Mononuclear cell (primary cell): Measurements from ENCODE around the gene MLEC. TPM values are rescaled to one million over a fixed set of nuclear protein-coding genes. Genes with fewer than 3 reads are reported as not detected.
A peak's percentile ranks its signal among the peaks of the same experiment; 100 is the strongest.
"Not testable (repeated sequence)": the region's sequence is repeated elsewhere in the genome, so short reads cannot be mapped to it uniquely, and the experiment has no call there.

ENCODE experiments used
- H3K27me3 ChIP-seq: 2 replicates; pipeline ENCODE4 v1.6.0; 2011; ENCODE audit warnings: low read length, control low read depth; ENCODE audit not compliant: insufficient read depth
- H3K4me1 ChIP-seq: 2 replicates; pipeline ENCODE4 v1.5.1; 2011; ENCODE audit warnings: mild to moderate bottlenecking, low read length, control low read depth; ENCODE audit not compliant: insufficient read depth
- H3K4me3 ChIP-seq: 2 replicates; pipeline ENCODE4 v1.5.1; 2011; ENCODE audit warnings: mild to moderate bottlenecking, low read length, moderate library complexity
- H3K9me3 ChIP-seq: 2 replicates; pipeline ENCODE4 v1.5.1; 2011; ENCODE audit warnings: low read depth, mild to moderate bottlenecking, control low read depth, low read length
- total RNA-seq: library from RNA; depleted of rRNA; stranded (reverse); fragments of >200 nt; gene quantifications from one replicate; pipeline ENCODE4 v1.2.3, GENCODE V29; 2012

The MLEC gene
- total RNA-seq, 1 donor, result 11.5 TPM

DNA sequence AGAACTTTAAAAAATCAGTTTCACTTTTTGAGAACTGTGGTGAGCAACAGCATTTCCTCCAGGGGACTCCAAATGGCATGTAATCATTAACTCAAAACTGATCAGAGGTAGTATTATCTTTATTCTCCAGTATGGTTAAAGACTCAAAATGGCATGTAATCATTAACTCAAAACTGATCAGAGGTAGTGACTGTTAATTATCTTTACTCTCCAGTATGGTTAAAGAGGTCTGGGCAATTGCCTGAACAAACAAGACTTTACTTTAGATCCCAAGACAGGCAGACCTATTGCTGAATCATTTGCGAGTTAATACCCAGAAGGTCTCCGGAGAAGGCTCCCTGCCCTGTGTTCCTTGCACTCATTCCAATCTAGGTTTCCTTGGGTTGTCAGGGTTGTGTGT, 32.1 kb downstream of the MLEC start:
- Histone ChIP-seq H3K4me1 (peaks cover 36% of the 10 kb centered on the region), H3K9me3 (no peaks in the 10 kb centered on the region)

GRCh38 chr12:120719496-120720233, 32.7 kb downstream of the MLEC start:
- Histone ChIP-seq H3K4me1 (peaks cover 36% of the 10 kb centered on the region), H3K9me3 (no peaks in the 10 kb centered on the region), H3K27me3 (no peaks in the 10 kb centered on the region), H3K4me3 (no peak overlapping the region)

More for the DNA sequence above, 32.1 kb downstream of the MLEC start:
- no peak overlapping the region for H3K4me3 ChIP-seq
- no peaks in the 10 kb centered on the region for H3K27me3 ChIP-seq

GRCh38 chr12:120720234-120720986, 33.5 kb downstream of the MLEC start:
- Histone ChIP-seq H3K9me3 (no peaks in the 10 kb centered on the region), H3K27me3 (no peaks in the 10 kb centered on the region), H3K4me3 (no peak overlapping the region), H3K4me1 (peaks cover 42% of the 10 kb centered on the region)

GRCh38 chr12:120720987-120721801, 34.2 kb downstream of the MLEC start:
- Histone ChIP-seq H3K9me3 (no peaks in the 10 kb centered on the region), H3K27me3 (no peaks in the 10 kb centered on the region), H3K4me1 (peaks cover 47% of the 10 kb centered on the region), H3K4me3 (no peak overlapping the region)

- no peaks in the 10 kb centered on the region for H3K9me3 ChIP-seq
These were observed 34.9 kb downstream of the MLEC start for GRCh38 chr12:120721866-120722265.

DNA sequence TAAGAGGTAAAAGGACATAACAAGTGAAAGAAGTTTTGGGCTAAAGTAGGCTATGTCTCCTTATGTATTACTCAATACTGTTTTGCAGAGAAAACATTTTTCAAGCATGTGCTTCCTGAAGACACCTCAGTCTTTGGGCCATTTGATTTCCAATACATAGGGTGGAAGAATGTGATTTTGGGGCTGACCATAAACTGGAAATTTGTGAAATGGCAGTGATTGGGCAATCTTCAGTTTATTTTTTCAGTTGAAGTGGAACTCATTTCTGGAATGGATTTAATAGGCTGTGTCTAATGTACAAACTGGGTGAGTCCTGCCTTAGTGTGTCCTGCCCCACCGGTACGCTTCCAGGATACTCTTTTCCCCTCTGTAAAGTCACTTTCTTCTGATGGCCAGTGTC, 35.8 kb downstream of the MLEC start:
- Histone ChIP-seq H3K4me1 (peaks cover 51% of the 10 kb centered on the region), H3K27me3 (no peaks in the 10 kb centered on the region), H3K4me3 (no peak overlapping the region), H3K9me3 (no peaks in the 10 kb centered on the region)

More at GRCh38 chr12:120721866-120722265, 34.9 kb downstream of the MLEC start:
- Histone ChIP-seq H3K4me1 (peaks cover 51% of the 10 kb centered on the region), H3K4me3 (no peak overlapping the region), H3K27me3 (no peaks in the 10 kb centered on the region)

DNA sequence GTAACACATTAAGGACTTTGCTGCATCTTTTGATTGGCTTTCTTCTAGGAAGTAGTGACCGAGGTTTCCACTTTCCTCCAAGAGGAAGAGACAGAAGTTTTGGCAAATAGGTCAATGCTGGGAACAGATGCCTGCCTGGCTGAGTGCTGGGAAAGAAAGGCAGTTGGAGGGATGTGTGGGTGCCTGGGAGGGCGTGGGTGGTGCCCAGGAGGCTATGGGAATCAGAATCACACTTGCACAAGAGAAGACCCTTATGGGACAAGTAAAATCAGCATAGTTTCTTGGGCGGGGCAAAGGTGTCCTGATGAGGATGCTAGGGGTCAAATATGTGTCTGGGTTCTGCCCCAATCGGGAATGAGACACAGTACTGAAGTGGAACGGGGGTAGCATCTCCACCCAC, 37.8 kb downstream of the MLEC start:
- Histone ChIP-seq H3K4me1 (peaks cover 46% of the 10 kb centered on the region), H3K4me3 (no peak overlapping the region), H3K27me3 (no peaks in the 10 kb centered on the region), H3K9me3 (no peaks in the 10 kb centered on the region)

- Histone ChIP-seq H3K27me3 (no peaks in the 10 kb centered on the region), H3K4me1 (peaks cover 41% of the 10 kb centered on the region), H3K4me3 (peak overlapping the region; percentile 67), H3K9me3 (no peaks in the 10 kb centered on the region)
These were observed 38.3 kb downstream of the MLEC start for GRCh38 chr12:120725151-120725658.

DNA sequence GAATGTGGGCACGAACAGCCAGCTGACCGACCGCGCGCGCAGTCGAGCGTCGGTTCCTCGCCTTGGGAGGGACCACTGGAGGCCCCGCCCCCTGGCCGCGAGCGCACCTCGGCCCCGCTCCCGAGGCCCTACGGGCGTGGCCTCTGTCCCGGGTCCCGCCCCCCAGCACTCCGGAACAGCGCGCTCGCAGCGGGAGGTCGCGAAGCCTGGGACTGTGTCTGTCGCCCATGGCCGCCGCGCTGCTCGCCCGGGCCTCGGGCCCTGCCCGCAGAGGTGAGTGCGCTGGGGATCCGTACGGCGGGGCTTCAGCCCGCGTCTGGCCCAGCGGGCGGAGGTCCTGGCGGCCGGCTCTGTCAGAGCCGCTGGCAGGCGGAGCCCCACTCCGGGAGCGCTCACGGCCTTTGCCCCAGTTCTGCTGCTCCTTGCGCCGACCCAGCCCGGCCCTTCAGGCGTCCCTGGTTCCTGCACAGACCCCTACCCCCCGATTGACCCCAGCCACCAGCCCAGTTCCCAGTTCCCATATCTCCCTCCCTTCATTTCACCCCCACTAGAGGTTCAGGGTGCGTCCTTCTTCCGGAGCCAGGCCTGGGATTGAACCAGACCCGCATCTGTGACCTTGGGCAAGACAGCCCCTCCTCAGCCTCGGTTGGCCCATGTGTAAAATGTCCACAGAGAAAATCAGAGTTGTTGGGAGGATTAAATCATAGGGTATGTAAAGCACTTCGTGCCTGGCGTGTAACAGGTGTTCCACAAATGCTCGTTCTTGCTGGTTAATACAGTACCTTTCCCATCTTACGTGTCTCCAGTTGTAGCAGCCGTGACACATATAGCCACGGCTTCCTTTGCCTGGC, 38.9 kb downstream of the MLEC start, which contains the start of gene ACADS:
Gene ACADS (plus strand): TSS at position 168 of the 851 bp plus-strand sequence. CDS start 60 bp downstream, at position 228.
- H3K4me1 ChIP-seq, result peaks cover 34% of the 10 kb centered on the region
- no peaks in the 10 kb centered on the region for H3K27me3 ChIP-seq
- no peaks in the 10 kb centered on the region for H3K9me3 ChIP-seq
- H3K4me3 ChIP-seq, result peak within 1 kb of the TSS; percentile 67

DNA sequence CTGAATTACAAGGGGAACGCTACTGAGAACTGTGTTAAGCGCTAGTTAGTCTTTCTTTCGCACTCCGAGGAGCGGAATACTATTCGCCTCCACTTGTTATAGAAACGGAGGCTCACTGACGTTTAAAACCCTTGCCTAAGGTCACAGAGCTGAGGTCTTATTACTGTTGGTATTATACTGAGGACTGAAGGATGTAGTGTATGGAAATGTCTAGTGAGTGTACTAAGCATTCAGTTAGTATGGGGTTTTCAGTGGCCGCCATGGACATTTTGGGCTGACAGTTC, 39.5 kb downstream of the MLEC start:
- Histone ChIP-seq H3K27me3 (no peaks in the 10 kb centered on the region), H3K9me3 (no peaks in the 10 kb centered on the region), H3K4me3 (peak overlapping the region; percentile 67), H3K4me1 (peaks cover 28% of the 10 kb centered on the region)

GRCh38 chr12:120726961-120727360, 40.0 kb downstream of the MLEC start:
- Histone ChIP-seq H3K4me3 (no peak overlapping the region), H3K27me3 (no peaks in the 10 kb centered on the region), H3K4me1 (peaks cover 23% of the 10 kb centered on the region), H3K9me3 (no peaks in the 10 kb centered on the region)

GRCh38 chr12:120732198-120732597, 45.2 kb downstream of the MLEC start:
- not testable (repeated sequence) for H3K4me1 ChIP-seq, H3K27me3 ChIP-seq, H3K4me3 ChIP-seq, H3K9me3 ChIP-seq

- Histone ChIP-seq H3K4me1 (no peaks in the 10 kb centered on the region), H3K27me3 (no peaks in the 10 kb centered on the region), H3K9me3 (no peaks in the 10 kb centered on the region), H3K4me3 (no peak overlapping the region)
These were observed 46.6 kb downstream of the MLEC start for GRCh38 chr12:120733574-120733973.

DNA sequence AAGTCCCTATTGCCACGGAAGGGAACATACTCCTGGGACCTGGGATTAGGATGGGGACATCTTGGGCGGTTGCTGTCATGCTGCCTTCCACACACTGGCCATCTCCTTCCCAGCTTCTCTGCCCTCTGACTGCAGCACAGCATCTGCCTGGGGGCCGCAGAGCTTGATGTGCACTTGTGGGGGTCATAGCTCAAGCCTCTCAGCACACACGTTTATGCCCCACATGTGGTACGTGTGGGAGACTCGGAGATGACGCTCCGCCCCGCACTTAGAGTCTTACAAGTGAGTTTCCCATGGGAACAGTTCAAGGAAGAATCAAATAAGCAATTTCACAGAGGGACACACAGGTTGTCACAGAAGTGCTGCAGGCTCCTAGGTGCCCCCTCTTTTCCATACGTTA, 47.3 kb downstream of the MLEC start:
- Histone ChIP-seq H3K4me3 (no peak overlapping the region), H3K9me3 (no peaks in the 10 kb centered on the region), H3K4me1 (no peaks in the 10 kb centered on the region), H3K27me3 (no peaks in the 10 kb centered on the region)
